Measurements from ENCODE around the gene RNF138.
"Not testable (repeated sequence)": the region's sequence is repeated elsewhere in the genome, so short reads cannot be mapped to it uniquely, and the experiment has no call there.

The RNF138 gene

DNA sequence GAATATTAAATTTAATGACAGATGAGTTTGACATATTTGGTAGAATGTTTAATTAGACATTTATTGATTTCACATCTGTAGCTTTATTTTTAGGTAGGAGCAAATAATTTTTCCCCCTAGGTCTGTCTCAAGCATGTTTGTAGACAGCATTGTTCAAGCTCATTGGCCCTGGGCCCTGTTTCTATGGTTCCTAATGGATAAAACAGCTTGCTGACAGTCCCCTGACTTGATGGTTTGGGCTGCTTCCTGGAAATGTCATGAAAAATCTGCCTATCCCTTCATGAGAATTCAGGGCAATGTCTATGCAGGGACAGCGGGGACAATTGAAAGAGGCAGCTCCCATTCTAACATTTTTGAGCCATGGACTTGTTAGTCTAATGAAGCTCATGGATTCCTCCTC, 83.6 kb downstream of the RNF138 start:
- peak; percentile 27 for DNase-seq (ENCODE audit: low read depth, low spot score)

DNA sequence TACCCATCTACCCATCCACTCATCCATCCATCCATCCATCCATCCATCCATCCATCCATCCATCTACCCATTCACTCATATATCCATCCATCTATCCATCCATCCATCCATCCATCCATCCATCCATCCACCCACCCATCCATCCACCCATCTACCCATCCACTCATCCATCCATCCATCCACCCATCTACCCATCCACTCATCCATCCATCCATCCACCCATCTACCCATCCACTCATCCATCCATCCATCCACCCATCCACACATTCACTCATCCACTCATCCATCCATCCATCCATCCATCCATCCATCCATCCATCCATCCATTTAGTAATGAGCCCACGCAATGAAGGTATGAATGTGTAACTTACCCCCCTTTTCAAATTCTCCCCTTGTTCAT, 85.1 kb downstream of the RNF138 start:
- not testable (repeated sequence) for DNase-seq (ENCODE audit: low read depth, low spot score)

GRCh38 chr18:32177530-32177929, 85.9 kb downstream of the RNF138 start:
- DNase-seq (ENCODE audit: low read depth, low spot score), result no peak

Measured in astrocyte of the hippocampus (primary cell).